Adrenal gland (tissue), 12 donors: ENCODE measurements around the gene LY86. TPM values are rescaled to one million over a fixed set of nuclear protein-coding genes. Genes with fewer than 3 reads are reported as not detected.

Experiments used
- DNase-seq, 7 donors: peaks; one replicate each; pipeline ENCODE4 v3.0.0-alpha.2; 2019 to 2020
- H3K27ac ChIP-seq, 5 donors: fragments of 200-600 bp; sonication (generic) in 4 of 5; 1 replicate in 3 of 5; 2 replicates in 2 of 5; pipeline versions ENCODE4 v1.5.1 to v1.8.0; 2016 to 2020; ENCODE audit warnings: mild to moderate bottlenecking in 1 of 5
- H3K27me3 ChIP-seq: fragments of 200-600 bp; 2 replicates; pipeline ENCODE4 v1.8.0; 2021
- H3K36me3 ChIP-seq, 2 donors: fragments of 200-600 bp; replicated peaks in 1 of 2; 1 replicate in 1 of 2; 2 replicates in 1 of 2; pipeline versions ENCODE4 v1.5.1 to v1.8.0; 2018 to 2022
- H3K4me1 ChIP-seq, 2 donors: fragments of 200-600 bp; replicated peaks in 1 of 2; 1 replicate in 1 of 2; 2 replicates in 1 of 2; pipeline versions ENCODE4 v1.5.1 to v1.8.0; 2018 to 2021
- H3K4me3 ChIP-seq, 4 donors: fragments of 200-600 bp; sonication (generic) in 3 of 4; one replicate each; pipeline ENCODE4 v1.5.1; 2016 to 2018
- H3K9me3 ChIP-seq, 3 donors: fragments of 200-600 bp; sonication (generic) in 1 of 3; replicated peaks in 1 of 3; 1 replicate in 2 of 3; 2 replicates in 1 of 3; pipeline versions ENCODE4 v1.5.1 to v1.8.0; 2016 to 2021
- POLR2A ChIP-seq, 2 donors: fragments of 450-650 bp; IDR thresholded peaks; one replicate each; pipeline ENCODE4 v1.6.1; 2017; ENCODE audit warnings: antibody characterized with exemption in 2 of 2, mild to moderate bottlenecking in 2 of 2, moderate library complexity in 1 of 2
- WGBS, 4 donors: extraction: QIAGEN DNeasy Blood & Tissue Kit in 2 of 4; methylation state at CpG; one replicate each; pipeline versions ENCODE4 v1.1.5 to v1.1.7; 2013 to 2017; 5-methylcytosine and 5-hydroxymethylcytosine counted together
- intact Hi-C, 2 donors: fragments of 100-400 bp; cut with DNase I; formaldehyde crosslinking; loops; one replicate each; pipeline versions ENCODE4 v1.14.1 to v1.15.0; 2022 to 2023
- polyA plus RNA-seq, 3 donors: library from polyadenylated mRNA; stranded (reverse); fragments of 200-250 nt in 2 of 3; fragments of 350-450 nt in 1 of 3; fragmentation: Illumina TruSeq in 1 of 3; extraction: RNeasy Lipid Tissue Mini Kit (QIAGEN cat#74804) in 1 of 3; gene quantifications; one replicate each; pipeline ENCODE4 v1.2.3, GENCODE V29; 2013 to 2014
- total RNA-seq, 9 donors: library from RNA; depleted of rRNA in 4 of 9; stranded (reverse); fragments of >200 nt in 4 of 9; fragments of 120-200 nt in 1 of 9; fragmentation: NEBNext Ultra II Directional in 1 of 9; extraction: Animal tissue kit (Norgen Biotek cat#: 25700) in 1 of 9; gene quantifications; one replicate each; pipeline versions ENCODE4 v1.1.0 to v1.2.4, GENCODE V29; 2013 to 2023
- TF ChIP-seq, protein P1 (sequence below), 6 experiments: fragments of 450-650 bp in 4 of 6; fragments of 200-600 bp in 2 of 6; sonication (generic) in 1 of 6; IDR thresholded peaks; 1 replicate in 5 of 6; 2 replicates in 1 of 6; pipeline versions ENCODE4 v1.5.1 to v1.8.0; 2016 to 2021; ENCODE audit warnings: antibody characterized with exemption in 6 of 6, mild to moderate bottlenecking in 2 of 6, moderate library complexity in 1 of 6
- donor health status: healthy with polysubstance abuse.
- donor health status: Bipolar disorder and iron deficiency.
- donor health status: DM: yes; HTN: yes; CAD: no.
- donor health status: DM: no; HTN: no; CAD: no.
- donor health status: DM: no; HTN: no; CAD: no.
- donor health status: DM: yes; HTN: yes; CAD: no.

The LY86 gene
- total and polyA plus RNA-seq, 12 donors: 0.60 to 25.7 (median 7.1) TPM

DNA sequence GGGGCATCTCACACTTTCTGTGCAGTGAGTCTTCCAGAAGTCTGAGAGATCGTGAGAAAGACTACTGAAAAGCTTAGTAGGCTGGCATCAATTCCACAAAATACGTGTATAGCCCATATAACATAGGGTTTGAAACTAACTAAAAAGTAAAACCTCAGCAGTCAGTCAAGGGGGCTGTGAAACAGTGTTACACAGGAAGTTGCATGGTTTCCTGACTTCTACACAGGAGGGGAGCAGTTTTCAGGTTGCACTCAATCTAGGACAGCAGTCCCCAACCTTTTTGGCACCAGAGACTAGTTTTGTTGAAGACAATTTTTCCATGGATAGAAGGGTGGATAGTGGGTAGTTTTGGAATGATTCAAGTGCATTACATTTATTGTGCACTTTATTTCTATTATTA lies 4.7 kb upstream of the LY86 start:
- 76 to 88% (median 83%) methylated on average over 2 of the region's 2 CpGs for WGBS, 4 donors
- H3K27me3 ChIP-seq: no peaks in the 10 kb centered on the region
- no peak for DNase-seq
- no peak overlapping the region for H3K4me3 ChIP-seq
- no peak overlapping the region for H3K27ac ChIP-seq
- TF ChIP-seq POLR2A (IDR thresholded peaks at IDR 0.05): no peak
- TF ChIP-seq, protein P1, sequence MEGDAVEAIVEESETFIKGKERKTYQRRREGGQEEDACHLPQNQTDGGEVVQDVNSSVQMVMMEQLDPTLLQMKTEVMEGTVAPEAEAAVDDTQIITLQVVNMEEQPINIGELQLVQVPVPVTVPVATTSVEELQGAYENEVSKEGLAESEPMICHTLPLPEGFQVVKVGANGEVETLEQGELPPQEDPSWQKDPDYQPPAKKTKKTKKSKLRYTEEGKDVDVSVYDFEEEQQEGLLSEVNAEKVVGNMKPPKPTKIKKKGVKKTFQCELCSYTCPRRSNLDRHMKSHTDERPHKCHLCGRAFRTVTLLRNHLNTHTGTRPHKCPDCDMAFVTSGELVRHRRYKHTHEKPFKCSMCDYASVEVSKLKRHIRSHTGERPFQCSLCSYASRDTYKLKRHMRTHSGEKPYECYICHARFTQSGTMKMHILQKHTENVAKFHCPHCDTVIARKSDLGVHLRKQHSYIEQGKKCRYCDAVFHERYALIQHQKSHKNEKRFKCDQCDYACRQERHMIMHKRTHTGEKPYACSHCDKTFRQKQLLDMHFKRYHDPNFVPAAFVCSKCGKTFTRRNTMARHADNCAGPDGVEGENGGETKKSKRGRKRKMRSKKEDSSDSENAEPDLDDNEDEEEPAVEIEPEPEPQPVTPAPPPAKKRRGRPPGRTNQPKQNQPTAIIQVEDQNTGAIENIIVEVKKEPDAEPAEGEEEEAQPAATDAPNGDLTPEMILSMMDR (IDR thresholded peaks at IDR 0.05): no peak
- H3K36me3 ChIP-seq: no peaks in the 10 kb centered on the region
- intact Hi-C loops: no loop called here
- H3K4me1 ChIP-seq: no peaks in the 10 kb centered on the region
- H3K9me3 ChIP-seq: no peaks in the 10 kb centered on the region

DNA sequence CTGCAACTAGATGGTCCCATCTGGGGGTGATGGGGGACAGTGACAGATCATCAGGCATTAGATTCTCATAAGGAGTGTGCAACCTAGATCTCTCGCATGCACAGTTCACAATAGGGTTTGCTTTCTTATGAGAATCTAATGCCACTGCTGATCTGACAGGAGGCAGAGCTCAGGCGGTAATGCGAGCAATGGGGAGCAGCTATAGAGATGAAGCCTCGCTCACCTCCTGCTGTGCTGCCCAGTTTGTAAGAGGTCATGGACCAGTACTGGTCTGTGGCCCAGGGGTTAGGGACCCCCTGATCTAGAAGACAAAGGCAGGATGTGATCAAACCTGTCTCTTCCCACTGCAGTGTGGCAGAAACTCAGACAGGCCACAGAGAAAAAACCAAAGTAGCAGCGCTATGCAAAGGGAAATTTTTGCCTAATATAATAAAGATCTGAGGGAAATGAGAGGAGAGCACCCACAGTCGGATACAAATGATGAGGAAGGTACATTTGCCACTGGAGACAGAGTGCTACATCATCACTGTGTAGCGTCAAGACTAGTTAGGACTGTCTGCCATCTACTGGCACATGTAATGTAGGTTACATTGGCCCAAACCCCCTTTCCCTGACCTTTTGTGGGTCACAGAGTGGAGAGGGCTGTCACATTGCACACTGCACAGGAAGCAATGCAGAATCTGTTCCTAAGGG lies 4.1 kb upstream of the LY86 start:
- TF ChIP-seq POLR2A (IDR thresholded peaks at IDR 0.05): no peak
- 64 to 77% (median 71%) methylated on average over 7 of the region's 7 CpGs for WGBS, 4 donors
- no peaks in the 10 kb centered on the region for H3K36me3 ChIP-seq
- DNase-seq: no peak
- H3K27me3 ChIP-seq: no peaks in the 10 kb centered on the region
- no peak overlapping the region for H3K4me3 ChIP-seq
- H3K27ac ChIP-seq: no peak overlapping the region
- H3K9me3 ChIP-seq: no peaks in the 10 kb centered on the region
- no peaks in the 10 kb centered on the region for H3K4me1 ChIP-seq
- intact Hi-C loops: no loop called here

DNA sequence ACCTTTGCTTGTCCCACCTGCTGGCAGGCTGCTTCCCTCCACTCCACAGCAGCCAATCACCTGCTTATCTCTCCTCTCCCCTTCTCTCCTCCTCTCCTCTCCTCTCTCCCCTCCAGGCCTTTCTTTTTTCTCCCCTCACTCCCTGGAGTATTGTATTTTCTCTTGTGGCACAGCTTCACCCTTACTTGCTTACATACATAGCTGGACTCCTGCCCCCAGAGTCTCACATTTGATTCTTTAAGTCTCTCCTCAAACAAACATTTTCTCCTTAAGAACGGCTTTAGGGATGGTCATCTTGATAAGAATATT lies 3.6 kb upstream of the LY86 start:
- intact Hi-C loops: no loop called here

DNA sequence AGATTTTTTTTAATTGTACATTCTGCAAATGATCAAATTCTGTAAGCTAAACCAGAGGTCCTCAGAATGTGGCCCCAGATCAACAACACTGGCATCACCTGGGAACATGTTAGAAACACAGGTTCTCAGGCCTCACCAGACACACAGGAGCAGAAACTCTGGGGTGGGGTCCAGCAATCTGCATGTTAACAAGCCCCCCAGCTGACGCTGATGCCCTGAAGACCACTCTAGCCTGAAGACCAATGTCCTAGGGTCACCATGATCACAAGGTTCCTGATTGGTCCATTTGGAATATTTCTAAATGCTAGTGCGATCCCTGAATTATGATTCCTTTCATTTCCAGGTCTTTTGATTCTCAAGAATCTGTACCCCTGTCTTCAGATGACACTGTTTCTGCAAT lies 2.4 kb upstream of the LY86 start:
- Histone ChIP-seq H3K4me1 (no peaks in the 10 kb centered on the region), H3K36me3 (no peaks in the 10 kb centered on the region), H3K9me3 (no peaks in the 10 kb centered on the region), H3K4me3 (no peak overlapping the region), H3K27me3 (no peaks in the 10 kb centered on the region), H3K27ac (no peak overlapping the region)
- intact Hi-C loops: no loop called here
- WGBS, 4 donors: 46 to 74% (median 58%) methylated on average over 2 of the region's 2 CpGs
- no peak for DNase-seq
- TF ChIP-seq, protein P1 (IDR thresholded peaks at IDR 0.05): no peak
- TF ChIP-seq POLR2A (IDR thresholded peaks at IDR 0.05): no peak

More for the DNA sequence above, 3.6 kb upstream of the LY86 start:
- 65 to 82% (median 77%) methylated on average over 1 of the region's 1 CpG for WGBS, 4 donors
- TF ChIP-seq POLR2A (IDR thresholded peaks at IDR 0.05): no peak
- TF ChIP-seq, protein P1 (IDR thresholded peaks at IDR 0.05): no peak
- no peaks in the 10 kb centered on the region for H3K4me1 ChIP-seq
- H3K36me3 ChIP-seq: no peaks in the 10 kb centered on the region
- H3K9me3 ChIP-seq: no peaks in the 10 kb centered on the region
- H3K4me3 ChIP-seq: no peak overlapping the region
- no peak for DNase-seq
- H3K27me3 ChIP-seq: no peaks in the 10 kb centered on the region
- H3K27ac ChIP-seq: no peak overlapping the region
